GM23338 (cell line): ENCODE results near the gene CDH23. TPM values are rescaled to one million over a fixed set of nuclear protein-coding genes. Genes with fewer than 3 reads are reported as not detected.

ENCODE experiments used
- ATAC-seq: fragments of 200-7000 bp; cut with Tn5 transposase; 3 replicates; pipeline ENCODE4 v1.9.1; 2020
- DNase-seq: peaks from one replicate; pipeline ENCODE4 v3.0.0-alpha.2; 2015; ENCODE audit warnings: low spot score
- H2AFZ ChIP-seq: fragments of 200-600 bp; sonication (generic); 2 replicates; pipeline ENCODE4 v1.8.0; 2016; ENCODE audit warnings: antibody characterized with exemption, mild to moderate bottlenecking, moderate library complexity
- H3F3A ChIP-seq: fragments of 200-600 bp; sonication (generic); replicated peaks from 2 replicates; pipeline ENCODE4 v1.8.0; 2017; ENCODE audit warnings: antibody characterized with exemption, mixed run types, low read depth
- H3K27ac ChIP-seq: fragments of 200-600 bp; sonication (generic); 2 replicates; pipeline ENCODE4 v1.6.1; 2016; ENCODE audit warnings: low read depth
- H3K27me3 ChIP-seq: fragments of 200-600 bp; sonication (generic); 2 replicates; pipeline ENCODE4 v1.8.0; 2016; ENCODE audit warnings: mild to moderate bottlenecking, mixed run types, moderate library complexity; ENCODE audit not compliant: insufficient read depth
- H3K36me3 ChIP-seq: fragments of 200-600 bp; sonication (generic); 2 replicates; pipeline ENCODE4 v1.8.0; 2016; ENCODE audit warnings: mild to moderate bottlenecking; ENCODE audit not compliant: insufficient read depth
- H3K4me1 ChIP-seq: fragments of 200-600 bp; sonication (generic); 2 replicates; pipeline ENCODE4 v1.8.0; 2016; ENCODE audit warnings: mild to moderate bottlenecking, moderate library complexity; ENCODE audit not compliant: insufficient read depth
- H3K4me2 ChIP-seq: fragments of 200-600 bp; sonication (generic); 2 replicates; pipeline ENCODE4 v1.7.1; 2017; ENCODE audit warnings: mixed run types
- H3K4me3 ChIP-seq: fragments of 200-600 bp; sonication (generic); 2 replicates; pipeline ENCODE4 v1.6.1; 2016; ENCODE audit warnings: mixed run types
- H3K79me2 ChIP-seq: fragments of 200-600 bp; sonication (generic); replicated peaks from 2 replicates; pipeline ENCODE4 v1.8.0; 2017; ENCODE audit warnings: mild to moderate bottlenecking; ENCODE audit not compliant: insufficient read depth
- H3K9me2 ChIP-seq: fragments of 200-600 bp; sonication (generic); 2 replicates; pipeline ENCODE4 v1.8.0; 2017; ENCODE audit not compliant: insufficient read depth
- H4K20me1 ChIP-seq: fragments of 200-600 bp; sonication (generic); replicated peaks from 2 replicates; pipeline ENCODE4 v1.8.0; 2017; ENCODE audit warnings: mild to moderate bottlenecking; ENCODE audit not compliant: insufficient read depth
- H3K27ac Mint-ChIP-seq: 2 replicates; pipeline ENCODE4 v1.8.0; 2020; ENCODE audit warnings: inconsistent platforms, mild to moderate bottlenecking, moderate library complexity, mixed read lengths
- H3K27me3 Mint-ChIP-seq: 3 replicates; pipeline ENCODE4 v1.8.0; 2022; ENCODE audit warnings: low read depth, mild to moderate bottlenecking, moderate library complexity, mixed read lengths, inconsistent platforms; ENCODE audit not compliant: insufficient read depth, poor library complexity
- H3K36me3 Mint-ChIP-seq: 3 replicates; pipeline ENCODE4 v1.8.0; 2021; ENCODE audit warnings: low read depth, mild to moderate bottlenecking, inconsistent platforms, moderate library complexity, mixed read lengths
- H3K4me1 Mint-ChIP-seq: 3 replicates; pipeline ENCODE4 v1.8.0; 2020; ENCODE audit warnings: mild to moderate bottlenecking, inconsistent platforms, mixed read lengths
- H3K4me3 Mint-ChIP-seq: 3 replicates; pipeline ENCODE4 v1.8.0; 2021; ENCODE audit warnings: moderate library complexity, mild to moderate bottlenecking, inconsistent platforms, mixed read lengths
- H3K9me3 Mint-ChIP-seq: 3 replicates; pipeline ENCODE4 v1.8.0; 2020; ENCODE audit warnings: moderate library complexity, mild to moderate bottlenecking, inconsistent platforms, mixed read lengths
- CREB1 ChIP-seq: fragments of 250-450 bp; sonication (Bioruptor Pico); IDR thresholded peaks from 2 replicates; pipeline ENCODE4 v1.5.0; 2020; ENCODE audit warnings: low read depth, mild to moderate bottlenecking, moderate library complexity
- CTCF ChIP-seq, 2 experiments: fragments of 200-600 bp in 1 of 2; sonication (generic) in 1 of 2; conservative IDR thresholded peaks; 2 replicates each; pipeline versions ENCODE4 v1.5.1 to v1.6.1; 2016 to 2017; ENCODE audit warnings: antibody characterized with exemption in 2 of 2, low read depth in 2 of 2, mild to moderate bottlenecking in 2 of 2, moderate library complexity in 1 of 2
- ETS1 ChIP-seq: IDR thresholded peaks from 2 replicates; pipeline ENCODE4 v1.6.1; 2016; ENCODE audit warnings: antibody characterized with exemption
- EZH2 ChIP-seq: fragments of 200-600 bp; sonication (generic); IDR thresholded peaks from one replicate; pipeline ENCODE4 v1.8.0; 2017; ENCODE audit warnings: antibody characterized with exemption, mild to moderate bottlenecking, low read depth; ENCODE audit not compliant: unreplicated experiment
- STAT1 ChIP-seq: IDR thresholded peaks from one replicate; pipeline ENCODE4 v1.6.1; 2016; ENCODE audit warnings: antibody characterized with exemption; ENCODE audit not compliant: unreplicated experiment
- ZNF114 ChIP-seq: fragments of 250-450 bp; sonication (Bioruptor Pico); IDR thresholded peaks from 2 replicates; pipeline ENCODE4 v1.5.0; 2020; ENCODE audit warnings: mild to moderate bottlenecking, moderate library complexity
- ZNF331 ChIP-seq: fragments of 250-450 bp; sonication (Bioruptor Pico); IDR thresholded peaks from 2 replicates; pipeline ENCODE4 v1.5.0; 2020; ENCODE audit warnings: low read depth, mild to moderate bottlenecking, moderate library complexity
- polyA plus RNA-seq: library from polyadenylated mRNA; unstranded; fragments of >200 nt; fragmentation: Nextera tagmentation; extraction: Ambion mirVana; gene quantifications from 2 replicates; pipeline ENCODE4 v1.2.1, GENCODE V29; 2016
- total RNA-seq: library from RNA; depleted of rRNA; stranded (reverse); fragments of >200 nt; shearing (Covaris generic); gene quantifications from 2 replicates; pipeline ENCODE4 v1.2.3, GENCODE V29; 2014
- TF ChIP-seq, protein P1 (sequence below): fragments of 250-450 bp; sonication (Bioruptor Pico); IDR thresholded peaks from 2 replicates; pipeline ENCODE4 v1.5.0; 2020; ENCODE audit warnings: mild to moderate bottlenecking, moderate library complexity

Gene CDH23
- total and polyA plus RNA-seq, 2 experiments from 2014 or later: 0.95 to 4.3 TPM

DNA sequence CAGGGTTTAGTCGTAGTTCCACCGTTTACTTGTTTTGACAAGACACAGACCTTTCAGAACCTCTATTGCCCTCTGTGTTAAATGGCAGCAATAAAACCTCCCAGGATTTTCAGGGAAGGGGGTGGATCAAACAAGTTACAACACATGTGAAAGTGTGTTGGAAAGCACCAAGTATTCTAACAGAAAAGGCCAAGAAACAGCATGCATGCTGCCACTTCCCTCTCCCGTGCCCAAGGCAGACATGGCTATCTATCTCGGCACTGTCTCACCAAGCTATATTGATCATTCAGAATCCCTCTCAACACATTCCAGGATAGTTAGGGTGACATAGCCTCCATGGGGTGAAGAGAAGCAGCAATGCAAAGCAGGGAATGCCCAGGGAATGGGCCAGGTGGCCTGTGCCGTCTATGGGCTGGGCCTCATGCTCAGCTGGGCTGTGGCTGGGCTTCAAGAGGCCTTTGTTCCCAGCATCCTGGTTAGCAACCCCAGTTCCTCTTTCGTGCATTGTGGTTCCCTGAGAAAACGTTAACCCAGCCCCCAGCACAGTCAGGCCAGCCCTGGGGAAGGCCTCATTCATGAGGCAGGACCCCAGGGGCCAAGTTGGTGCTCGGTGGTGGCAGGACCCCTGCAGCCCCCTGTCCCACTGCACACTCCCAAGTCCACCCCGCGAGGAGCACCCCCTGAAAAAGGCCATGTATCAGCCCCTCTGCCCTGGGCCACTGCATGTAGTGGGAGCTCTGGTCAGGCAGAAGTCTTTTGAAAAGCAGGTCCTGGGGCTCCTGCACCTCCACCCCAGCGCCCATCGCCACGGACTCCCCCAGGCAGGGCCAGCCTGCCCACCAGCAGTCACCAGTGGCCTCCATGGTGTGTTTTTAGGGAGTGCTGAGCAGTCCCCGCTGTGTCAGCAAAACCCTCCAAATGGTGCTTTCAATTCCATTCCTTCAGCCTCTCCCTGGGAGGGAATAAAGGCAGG, 351.1 kb downstream of the CDH23 start:
- H2AFZ ChIP-seq: peak overlapping the region; percentile 52
- H3K4me3 Mint-ChIP-seq: no peak overlapping the region

More for the DNA sequence above, 351.1 kb downstream of the CDH23 start:
- peaks cover 29% of the 10 kb centered on the region for H3K4me1 Mint-ChIP-seq
- H3K27ac Mint-ChIP-seq: no peak overlapping the region
- no peaks in the 10 kb centered on the region for H3K36me3 Mint-ChIP-seq
- Histone ChIP-seq H3K27me3 (no peaks in the 10 kb centered on the region), H3K36me3 (no peaks in the 10 kb centered on the region), H3F3A (no peaks in the 10 kb centered on the region), H3K4me3 (no peak overlapping the region), H4K20me1 (no peaks in the 10 kb centered on the region), H3K79me2 (no peaks in the 10 kb centered on the region), H3K27ac (no peak overlapping the region), H3K9me2 (no peaks in the 10 kb centered on the region), H3K4me2 (no peak overlapping the region), H3K4me1 (0 out of 2 replicates have a peak, but pooled peaks cover 5% of the 10 kb centered on the region)
- ATAC-seq: peak; percentile 46
- TF ChIP-seq ZNF114 (CRISPR knock-in tag) (no peak), ZNF331 (CRISPR knock-in tag) (no peak), STAT1 (no peak), EZH2 (no peak), CREB1 (no peak), ETS1 (no peak), CTCF (conservative IDR thresholded peaks at IDR 0.05; ENCODE audit: low read depth in 2 of 2) (no peak)
- TF ChIP-seq, protein P1, sequence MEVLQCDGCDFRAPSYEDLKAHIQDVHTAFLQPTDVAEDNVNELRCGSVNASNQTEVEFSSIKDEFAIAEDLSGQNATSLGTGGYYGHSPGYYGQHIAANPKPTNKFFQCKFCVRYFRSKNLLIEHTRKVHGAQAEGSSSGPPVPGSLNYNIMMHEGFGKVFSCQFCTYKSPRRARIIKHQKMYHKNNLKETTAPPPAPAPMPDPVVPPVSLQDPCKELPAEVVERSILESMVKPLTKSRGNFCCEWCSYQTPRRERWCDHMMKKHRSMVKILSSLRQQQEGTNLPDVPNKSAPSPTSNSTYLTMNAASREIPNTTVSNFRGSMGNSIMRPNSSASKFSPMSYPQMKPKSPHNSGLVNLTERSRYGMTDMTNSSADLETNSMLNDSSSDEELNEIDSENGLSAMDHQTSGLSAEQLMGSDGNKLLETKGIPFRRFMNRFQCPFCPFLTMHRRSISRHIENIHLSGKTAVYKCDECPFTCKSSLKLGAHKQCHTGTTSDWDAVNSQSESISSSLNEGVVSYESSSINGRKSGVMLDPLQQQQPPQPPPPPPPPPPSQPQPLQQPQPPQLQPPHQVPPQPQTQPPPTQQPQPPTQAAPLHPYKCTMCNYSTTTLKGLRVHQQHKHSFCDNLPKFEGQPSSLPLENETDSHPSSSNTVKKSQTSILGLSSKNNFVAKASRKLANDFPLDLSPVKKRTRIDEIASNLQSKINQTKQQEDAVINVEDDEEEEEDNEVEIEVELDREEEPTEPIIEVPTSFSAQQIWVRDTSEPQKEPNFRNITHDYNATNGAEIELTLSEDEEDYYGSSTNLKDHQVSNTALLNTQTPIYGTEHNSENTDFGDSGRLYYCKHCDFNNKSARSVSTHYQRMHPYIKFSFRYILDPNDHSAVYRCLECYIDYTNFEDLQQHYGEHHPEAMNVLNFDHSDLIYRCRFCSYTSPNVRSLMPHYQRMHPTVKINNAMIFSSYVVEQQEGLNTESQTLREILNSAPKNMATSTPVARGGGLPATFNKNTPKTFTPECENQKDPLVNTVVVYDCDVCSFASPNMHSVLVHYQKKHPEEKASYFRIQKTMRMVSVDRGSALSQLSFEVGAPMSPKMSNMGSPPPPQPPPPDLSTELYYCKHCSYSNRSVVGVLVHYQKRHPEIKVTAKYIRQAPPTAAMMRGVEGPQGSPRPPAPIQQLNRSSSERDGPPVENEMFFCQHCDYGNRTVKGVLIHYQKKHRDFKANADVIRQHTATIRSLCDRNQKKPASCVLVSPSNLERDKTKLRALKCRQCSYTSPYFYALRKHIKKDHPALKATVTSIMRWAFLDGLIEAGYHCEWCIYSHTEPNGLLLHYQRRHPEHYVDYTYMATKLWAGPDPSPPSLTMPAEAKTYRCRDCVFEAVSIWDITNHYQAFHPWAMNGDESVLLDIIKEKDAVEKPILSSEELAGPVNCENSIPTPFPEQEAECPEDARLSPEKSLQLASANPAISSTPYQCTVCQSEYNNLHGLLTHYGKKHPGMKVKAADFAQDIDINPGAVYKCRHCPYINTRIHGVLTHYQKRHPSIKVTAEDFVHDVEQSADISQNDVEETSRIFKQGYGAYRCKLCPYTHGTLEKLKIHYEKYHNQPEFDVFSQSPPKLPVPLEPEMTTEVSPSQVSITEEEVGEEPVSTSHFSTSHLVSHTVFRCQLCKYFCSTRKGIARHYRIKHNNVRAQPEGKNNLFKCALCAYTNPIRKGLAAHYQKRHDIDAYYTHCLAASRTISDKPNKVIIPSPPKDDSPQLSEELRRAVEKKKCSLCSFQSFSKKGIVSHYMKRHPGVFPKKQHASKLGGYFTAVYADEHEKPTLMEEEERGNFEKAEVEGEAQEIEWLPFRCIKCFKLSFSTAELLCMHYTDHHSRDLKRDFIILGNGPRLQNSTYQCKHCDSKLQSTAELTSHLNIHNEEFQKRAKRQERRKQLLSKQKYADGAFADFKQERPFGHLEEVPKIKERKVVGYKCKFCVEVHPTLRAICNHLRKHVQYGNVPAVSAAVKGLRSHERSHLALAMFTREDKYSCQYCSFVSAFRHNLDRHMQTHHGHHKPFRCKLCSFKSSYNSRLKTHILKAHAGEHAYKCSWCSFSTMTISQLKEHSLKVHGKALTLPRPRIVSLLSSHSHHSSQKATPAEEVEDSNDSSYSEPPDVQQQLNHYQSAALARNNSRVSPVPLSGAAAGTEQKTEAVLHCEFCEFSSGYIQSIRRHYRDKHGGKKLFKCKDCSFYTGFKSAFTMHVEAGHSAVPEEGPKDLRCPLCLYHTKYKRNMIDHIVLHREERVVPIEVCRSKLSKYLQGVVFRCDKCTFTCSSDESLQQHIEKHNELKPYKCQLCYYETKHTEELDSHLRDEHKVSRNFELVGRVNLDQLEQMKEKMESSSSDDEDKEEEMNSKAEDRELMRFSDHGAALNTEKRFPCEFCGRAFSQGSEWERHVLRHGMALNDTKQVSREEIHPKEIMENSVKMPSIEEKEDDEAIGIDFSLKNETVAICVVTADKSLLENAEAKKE (CRISPR knock-in tag): no peak
- no peak for DNase-seq
- H3K27me3 Mint-ChIP-seq: peaks cover 6% of the 10 kb centered on the region
- H3K9me3 Mint-ChIP-seq: no peaks in the 10 kb centered on the region
